Thymus (tissue), 11 donors: ENCODE measurements around the gene KIAA0040. TPM values are rescaled to one million over a fixed set of nuclear protein-coding genes. Genes with fewer than 3 reads are reported as not detected.

Experiments
- DNase-seq, 9 donors: peaks; one replicate each; pipeline ENCODE4 v3.0.0-alpha.2; 2013; ENCODE audit warnings: low spot score in 9 of 9, low read depth in 6 of 9, missing footprints in 1 of 9
- H3K27ac ChIP-seq, 2 donors: one replicate each; pipeline ENCODE4 v1.5.1; 2013; ENCODE audit warnings: control low read depth in 1 of 2, low read depth in 1 of 2, low read length in 1 of 2, mild to moderate bottlenecking in 1 of 2, moderate library complexity in 1 of 2
- H3K27me3 ChIP-seq, 2 donors: one replicate each; pipeline ENCODE4 v1.5.1; 2013; ENCODE audit warnings: low read length in 1 of 2; ENCODE audit not compliant: control insufficient read depth in 2 of 2, insufficient read depth in 1 of 2
- H3K36me3 ChIP-seq, 2 donors: one replicate each; pipeline ENCODE4 v1.5.1; 2013; ENCODE audit warnings: low read length in 1 of 2, mild to moderate bottlenecking in 1 of 2, moderate library complexity in 1 of 2; ENCODE audit not compliant: control insufficient read depth in 2 of 2, insufficient read depth in 2 of 2
- H3K4me1 ChIP-seq, 2 donors: one replicate each; pipeline ENCODE4 v1.5.1; 2013; ENCODE audit warnings: low read length in 2 of 2; ENCODE audit not compliant: control insufficient read depth in 2 of 2, insufficient read depth in 2 of 2
- H3K4me3 ChIP-seq, 2 donors: one replicate each; pipeline ENCODE4 v1.5.1; 2013; ENCODE audit warnings: low read length in 2 of 2, control low read depth in 1 of 2, mild to moderate bottlenecking in 1 of 2
- H3K9me3 ChIP-seq, 2 donors: one replicate each; pipeline ENCODE4 v1.5.1; 2013; ENCODE audit warnings: low read length in 1 of 2, mild to moderate bottlenecking in 1 of 2; ENCODE audit not compliant: control insufficient read depth in 2 of 2, insufficient read depth in 1 of 2
- WGBS: extraction: QIAGEN DNeasy Blood & Tissue Kit; methylation state at CpG from one replicate; pipeline ENCODE4 v1.1.7; 2013; 5-methylcytosine and 5-hydroxymethylcytosine counted together
- polyA plus RNA-seq: library from polyadenylated mRNA; stranded (reverse); fragments of 200-250 nt; gene quantifications from one replicate; pipeline ENCODE4 v1.2.3, GENCODE V29; 2013
- total RNA-seq: library from RNA; stranded (reverse); fragments of 120-200 nt; gene quantifications from one replicate; pipeline ENCODE4 v1.2.4, GENCODE V29; 2013
- donor health status: healthy.

KIAA0040 gene
- total and polyA plus RNA-seq, 2 donors, result 12.7 to 14.4 TPM

DNA sequence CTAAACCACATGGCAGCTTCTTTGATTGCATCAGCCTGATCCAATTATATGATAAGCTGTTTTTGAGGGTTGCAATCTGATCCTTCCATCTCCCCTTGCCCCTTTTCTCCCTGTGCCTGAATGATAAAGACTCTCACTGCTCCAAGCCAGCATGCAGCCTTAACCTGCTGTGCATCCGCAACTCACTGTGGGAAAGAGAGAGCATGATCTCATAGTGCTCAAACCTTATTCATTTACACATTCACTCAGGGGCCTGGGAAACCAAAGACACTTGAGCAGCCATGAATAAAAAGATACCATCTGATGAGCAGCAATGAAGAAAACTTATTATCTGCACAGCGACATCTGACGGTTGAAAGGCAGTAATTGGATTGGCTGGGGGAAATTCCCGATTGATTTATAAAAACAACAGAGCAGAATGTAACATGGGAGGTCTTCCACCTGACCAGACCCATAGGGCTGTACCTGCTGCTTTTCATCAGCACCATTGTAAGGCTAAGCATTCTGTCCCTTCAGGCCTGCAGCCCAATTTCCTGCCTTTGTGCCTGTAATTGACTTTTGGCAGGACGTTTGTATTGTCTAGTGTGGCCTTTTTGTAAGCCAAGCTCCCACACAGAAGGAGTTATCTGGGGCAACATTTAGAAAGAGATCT is 62.5 kb downstream of the KIAA0040 start:
- DNase-seq, result no peak
- H3K36me3 ChIP-seq, result no peaks in the 10 kb centered on the region
- no peak overlapping the region for H3K27ac ChIP-seq
- H3K4me1 ChIP-seq, result no peaks in the 10 kb centered on the region
- WGBS, result 89% methylated on average over 5 of the region's 5 CpGs
- no peaks in the 10 kb centered on the region for H3K27me3 ChIP-seq
- H3K9me3 ChIP-seq, result no peaks in the 10 kb centered on the region
- H3K4me3 ChIP-seq, result no peak overlapping the region

DNA sequence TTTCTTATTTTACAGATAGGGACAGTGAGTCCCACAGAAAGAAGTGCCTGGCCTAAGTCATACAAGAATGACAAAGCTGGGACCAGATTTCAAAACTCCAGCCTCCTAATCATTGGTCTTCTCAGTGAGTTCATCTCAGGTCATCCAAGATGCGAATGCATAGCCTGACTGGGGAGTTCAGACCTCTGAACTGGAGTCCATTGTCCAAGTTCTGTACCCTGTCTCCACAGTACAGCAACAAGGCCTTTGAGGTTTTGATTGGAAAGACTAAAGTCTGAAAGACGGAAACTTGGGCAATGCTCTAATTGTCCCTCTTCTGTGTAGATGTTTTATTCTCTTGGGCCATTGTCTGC is 63.0 kb downstream of the KIAA0040 start:
- Histone ChIP-seq H3K27ac (no peak overlapping the region), H3K4me1 (no peaks in the 10 kb centered on the region), H3K4me3 (no peak overlapping the region), H3K36me3 (no peaks in the 10 kb centered on the region), H3K27me3 (no peaks in the 10 kb centered on the region), H3K9me3 (no peaks in the 10 kb centered on the region)
- 95% methylated on average over 2 of the region's 2 CpGs for WGBS
- DNase-seq, result no peak

DNA sequence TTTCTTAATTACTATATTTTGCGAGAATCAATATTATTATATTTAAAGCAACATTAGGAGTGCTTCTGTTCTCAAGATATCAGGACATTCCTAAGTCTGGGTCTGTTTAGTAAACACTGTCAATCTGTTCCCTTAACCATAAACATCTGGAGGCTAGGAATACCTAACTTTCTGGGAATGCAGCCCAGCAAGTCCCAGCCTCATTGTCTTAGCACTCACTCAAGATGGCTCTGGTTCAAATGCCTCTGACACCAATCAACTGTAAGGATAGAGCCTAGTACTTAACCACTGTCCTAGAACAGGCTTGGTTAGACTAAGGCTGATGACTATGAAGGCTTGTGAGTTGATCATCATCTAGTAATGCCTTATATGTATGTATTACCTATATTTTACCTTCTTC is 63.4 kb downstream of the KIAA0040 start:
- 99% methylated on average over 1 of the region's 1 CpG for WGBS
- no peaks in the 10 kb centered on the region for H3K9me3 ChIP-seq
- no peak for DNase-seq
- no peak overlapping the region for H3K27ac ChIP-seq
- H3K27me3 ChIP-seq, result no peaks in the 10 kb centered on the region
- no peaks in the 10 kb centered on the region for H3K4me1 ChIP-seq
- H3K36me3 ChIP-seq, result no peaks in the 10 kb centered on the region
- no peak overlapping the region for H3K4me3 ChIP-seq

DNA sequence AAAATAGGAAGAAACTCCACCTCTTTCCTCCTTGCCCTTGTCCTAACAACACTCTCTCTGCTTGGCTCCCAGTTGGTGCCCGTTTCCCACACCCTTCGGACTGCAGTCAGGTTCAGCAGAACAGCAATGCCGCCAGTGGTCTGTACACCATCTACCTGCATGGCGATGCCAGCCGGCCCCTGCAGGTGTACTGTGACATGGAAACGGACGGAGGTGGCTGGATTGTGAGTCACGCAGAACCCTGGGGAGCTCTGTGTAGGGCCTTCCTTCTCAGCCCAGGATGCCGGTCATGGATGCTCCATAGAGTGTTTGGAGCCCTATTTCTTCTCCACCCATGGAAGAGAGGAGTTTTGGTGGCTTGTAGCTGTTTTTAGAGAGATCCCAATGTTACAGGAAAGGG is 64.1 kb downstream of the KIAA0040 start:
- DNase-seq, result no peak

DNA sequence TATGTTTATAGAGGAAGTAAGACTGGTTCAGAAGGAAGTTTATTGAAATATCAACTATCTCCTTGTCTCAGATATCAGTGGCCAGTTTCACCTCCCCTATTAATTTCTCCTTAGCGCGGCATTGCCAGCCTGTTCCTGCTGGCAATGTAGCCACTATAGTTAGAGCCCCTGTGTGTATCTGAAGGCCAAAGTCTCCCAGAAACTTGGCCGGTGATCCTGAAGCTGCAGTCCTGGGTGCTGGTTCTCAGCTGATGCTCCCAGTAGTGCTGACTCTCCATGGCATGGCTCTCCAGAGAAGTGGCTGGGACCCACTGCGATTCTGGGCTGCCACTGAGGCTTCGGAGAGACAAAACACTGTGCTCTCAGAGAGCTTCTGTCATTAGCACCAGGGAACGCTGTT is 65.0 kb downstream of the KIAA0040 start:
- WGBS, result 97% methylated on average over 6 of the region's 6 CpGs
- H3K27ac ChIP-seq, result no peak overlapping the region

More for the DNA sequence above, 64.1 kb downstream of the KIAA0040 start:
- H3K27ac ChIP-seq, result no peak overlapping the region
- WGBS, result 98% methylated on average over 9 of the region's 9 CpGs
- H3K4me3 ChIP-seq, result no peak overlapping the region
- H3K9me3 ChIP-seq, result no peaks in the 10 kb centered on the region
- H3K27me3 ChIP-seq, result no peaks in the 10 kb centered on the region
- H3K4me1 ChIP-seq, result no peaks in the 10 kb centered on the region
- no peaks in the 10 kb centered on the region for H3K36me3 ChIP-seq

DNA sequence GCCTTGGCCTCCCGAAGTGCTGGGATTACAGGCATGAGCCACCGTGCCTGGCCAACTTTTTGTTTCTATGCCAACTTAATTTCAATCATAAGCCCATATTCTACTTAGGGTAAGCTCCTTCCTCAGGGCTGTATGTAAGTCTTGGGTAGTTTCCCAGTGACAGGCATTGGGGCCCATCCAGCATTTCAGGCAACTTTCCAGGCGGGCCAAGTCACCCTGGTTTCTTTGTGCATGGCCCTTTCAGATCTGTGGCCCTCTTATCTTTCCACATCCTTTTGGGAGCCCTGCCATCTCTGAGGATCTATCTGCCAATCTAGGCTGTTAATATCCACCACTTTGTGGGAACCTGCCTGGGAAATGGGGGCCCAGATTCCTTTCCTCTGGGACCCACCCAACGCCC is 66.2 kb downstream of the KIAA0040 start:
- no peaks in the 10 kb centered on the region for H3K27me3 ChIP-seq
- H3K4me3 ChIP-seq, result no peak overlapping the region
- H3K27ac ChIP-seq, result no peak overlapping the region
- no peaks in the 10 kb centered on the region for H3K9me3 ChIP-seq
- no peaks in the 10 kb centered on the region for H3K4me1 ChIP-seq
- no peak for DNase-seq
- 91% methylated on average over 4 of the region's 4 CpGs for WGBS
- no peaks in the 10 kb centered on the region for H3K36me3 ChIP-seq

More for the DNA sequence above, 65.0 kb downstream of the KIAA0040 start:
- no peaks in the 10 kb centered on the region for H3K4me1 ChIP-seq
- no peaks in the 10 kb centered on the region for H3K9me3 ChIP-seq
- H3K36me3 ChIP-seq, result no peaks in the 10 kb centered on the region
- no peaks in the 10 kb centered on the region for H3K27me3 ChIP-seq
- no peak overlapping the region for H3K4me3 ChIP-seq
- DNase-seq, result no peak

DNA sequence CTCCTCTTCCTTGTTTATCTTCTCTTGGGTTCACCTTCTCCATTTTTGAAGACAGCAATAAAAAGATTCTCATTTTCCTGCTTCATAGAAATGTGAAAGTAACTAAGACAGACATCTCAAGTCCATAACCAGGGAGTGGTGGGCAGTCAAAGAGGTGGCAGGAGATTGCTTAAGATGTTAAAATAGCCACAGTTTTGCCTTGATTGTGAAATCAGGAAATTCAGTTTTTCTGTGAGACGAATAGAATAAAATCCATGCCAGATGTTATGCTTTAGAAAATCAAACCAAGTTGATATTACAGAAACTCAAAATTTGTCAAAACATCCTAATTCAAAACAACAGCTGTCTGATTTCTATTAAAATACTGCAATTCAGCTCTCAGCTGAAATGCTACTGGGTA is 67.7 kb downstream of the KIAA0040 start:
- no peaks in the 10 kb centered on the region for H3K27me3 ChIP-seq
- no peak overlapping the region for H3K4me3 ChIP-seq
- H3K36me3 ChIP-seq, result no peaks in the 10 kb centered on the region
- no peaks in the 10 kb centered on the region for H3K4me1 ChIP-seq
- H3K9me3 ChIP-seq, result no peaks in the 10 kb centered on the region
- H3K27ac ChIP-seq, result no peak overlapping the region
- WGBS, result 80% methylated on average over 1 of the region's 1 CpG
- no peak for DNase-seq

DNA sequence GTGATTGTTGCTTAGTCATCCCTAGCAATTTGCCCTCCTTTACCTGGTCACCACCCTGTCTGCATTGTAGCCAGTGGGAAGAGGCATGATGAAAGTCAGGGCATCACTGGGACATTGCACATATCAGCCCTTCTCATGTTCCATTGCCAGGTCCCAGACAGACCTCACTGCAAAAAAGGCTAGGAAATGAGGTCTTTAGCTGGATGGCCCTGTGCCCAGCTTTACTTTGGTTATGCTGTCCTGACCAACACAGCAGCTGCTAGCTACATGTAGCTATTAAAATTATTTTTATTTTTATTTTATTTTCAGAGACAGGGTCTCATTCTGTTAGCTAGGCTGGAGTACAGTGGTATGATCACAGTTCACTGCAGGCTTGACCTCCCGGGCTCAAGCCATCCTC is 72.1 kb downstream of the KIAA0040 start:
- DNase-seq, result no peak
- Histone ChIP-seq H3K36me3 (no peaks in the 10 kb centered on the region), H3K4me1 (no peaks in the 10 kb centered on the region), H3K9me3 (no peaks in the 10 kb centered on the region), H3K27me3 (no peaks in the 10 kb centered on the region), H3K27ac (no peak overlapping the region), H3K4me3 (no peak overlapping the region)
- WGBS, result 100% methylated on average over 1 of the region's 1 CpG

DNA sequence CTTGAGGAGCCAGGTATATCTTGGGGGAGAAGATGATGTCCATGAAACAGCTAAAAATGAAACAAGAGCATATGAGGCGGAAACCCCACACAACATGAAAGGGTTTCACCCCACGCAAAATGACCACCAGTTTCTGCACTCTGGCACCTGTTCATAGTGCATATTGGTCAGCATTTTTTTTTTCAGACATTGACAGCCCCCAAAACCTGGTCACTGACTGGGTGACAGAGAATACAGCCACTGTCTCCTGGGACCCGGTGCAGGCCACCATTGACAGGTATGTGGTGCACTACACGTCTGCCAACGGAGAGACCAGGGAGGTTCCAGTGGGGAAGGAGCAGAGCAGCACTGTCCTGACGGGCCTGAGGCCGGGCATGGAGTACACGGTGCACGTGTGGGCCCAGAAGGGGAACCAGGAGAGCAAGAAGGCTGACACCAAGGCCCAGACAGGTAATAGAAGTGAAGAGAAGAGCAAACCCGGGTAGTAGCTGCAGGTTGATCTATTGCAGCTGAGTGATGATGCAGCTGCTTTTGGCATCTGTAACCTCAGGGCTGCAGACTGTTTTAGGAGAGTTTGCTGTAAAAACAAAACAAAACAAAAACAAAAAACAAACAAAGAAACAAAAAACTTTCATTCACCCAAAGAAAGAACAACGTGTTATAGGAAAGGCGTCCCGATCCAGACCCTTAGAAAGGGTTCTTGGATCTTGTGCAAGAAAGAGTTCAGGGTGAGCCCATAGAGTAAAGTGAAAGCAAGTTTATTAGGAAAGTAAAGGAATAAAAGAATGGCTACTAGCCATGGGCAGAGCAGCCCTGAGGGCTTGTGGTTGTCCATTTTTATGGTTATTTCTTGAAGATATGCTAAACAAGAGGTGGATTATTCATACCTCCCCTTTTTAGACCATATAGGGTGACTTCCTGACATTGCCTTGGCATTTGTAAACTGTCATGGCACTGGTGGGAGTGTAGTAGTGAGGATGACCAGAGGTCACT is 73.9 kb downstream of the KIAA0040 start:
- H3K4me1 ChIP-seq, result no peaks in the 10 kb centered on the region
- no peak for DNase-seq
- WGBS, result 91% methylated on average over 13 of the region's 13 CpGs
- H3K9me3 ChIP-seq, result no peaks in the 10 kb centered on the region
- H3K4me3 ChIP-seq, result no peak overlapping the region
- H3K27me3 ChIP-seq, result no peaks in the 10 kb centered on the region
- no peak overlapping the region for H3K27ac ChIP-seq
- no peaks in the 10 kb centered on the region for H3K36me3 ChIP-seq
